OCI-LY7 (cell line): ENCODE measurements around the gene ELOB. TPM values are rescaled to one million over a fixed set of nuclear protein-coding genes. Genes with fewer than 3 reads are reported as not detected.

Source experiments
- BruUV-seq: library from RNA; stranded (reverse); fragments of 400-500 nt; replicated peaks from 2 replicates; lab custom pipeline; 2021; lab: Mats Ljungman, UMichigan
- CTCF ChIA-PET: fragments of 300-600 bp; sonication (Branson Sonifier 250); formaldehyde crosslinking; loops from one replicate; lab custom pipeline; 2022; ENCODE audit warnings: antibody characterized with exemption; ENCODE audit not compliant: unreplicated experiment; lab: Charles Lee
- POLR2A ChIA-PET: fragments of 300-600 bp; sonication (Branson Sonifier 250); formaldehyde crosslinking; loops from one replicate; lab custom pipeline; 2022; ENCODE audit warnings: antibody characterized with exemption; lab: Charles Lee
- DNase-seq: peaks from one replicate; pipeline ENCODE4 v3.0.0-alpha.2; 2015; ENCODE audit warnings: low spot score
- H2AFZ ChIP-seq: fragments of 200-600 bp; sonication (generic), shearing (Covaris generic); 2 replicates; pipeline ENCODE4 v1.6.1; 2014; ENCODE audit warnings: mild to moderate bottlenecking, antibody characterized with exemption, low read length, moderate library complexity
- H3K27ac ChIP-seq: fragments of 200-600 bp; sonication (generic); 2 replicates; pipeline ENCODE4 v1.5.1; 2014; ENCODE audit warnings: mixed run types, low read depth, mild to moderate bottlenecking, moderate library complexity, low read length, inconsistent platforms; ENCODE audit not compliant: poor library complexity, severe bottlenecking
- H3K36me3 ChIP-seq: fragments of 200-600 bp; sonication (generic); 2 replicates; pipeline ENCODE4 v1.6.1; 2014; ENCODE audit warnings: mild to moderate bottlenecking, antibody characterized with exemption, low read length, moderate library complexity, mixed read lengths; ENCODE audit not compliant: insufficient read depth
- H3K4me1 ChIP-seq: fragments of 200-600 bp; sonication (generic); 2 replicates; pipeline ENCODE4 v1.5.1; 2014; ENCODE audit warnings: mild to moderate bottlenecking, low read length; ENCODE audit not compliant: insufficient read depth, poor library complexity, severe bottlenecking
- H3K4me2 ChIP-seq: fragments of 200-600 bp; sonication (generic); 2 replicates; pipeline ENCODE4 v1.6.1; 2014; ENCODE audit warnings: mild to moderate bottlenecking, low read length
- H3K4me3 ChIP-seq: fragments of 200-600 bp; sonication (generic); 2 replicates; pipeline ENCODE4 v1.5.1; 2014; ENCODE audit warnings: mild to moderate bottlenecking, low read depth, low read length; ENCODE audit not compliant: poor library complexity, severe bottlenecking
- H3K79me2 ChIP-seq: fragments of 200-600 bp; sonication (generic); 2 replicates; pipeline ENCODE4 v1.6.1; 2016; ENCODE audit warnings: low read depth, mild to moderate bottlenecking, low read length, moderate library complexity, mixed read lengths; ENCODE audit not compliant: insufficient read depth
- H3K9me2 ChIP-seq: fragments of 200-600 bp; sonication (generic); 2 replicates; pipeline ENCODE4 v1.6.1; 2016; ENCODE audit warnings: mild to moderate bottlenecking, low read length, mixed read lengths; ENCODE audit not compliant: insufficient read depth
- H3K9me3 ChIP-seq: fragments of 200-600 bp; sonication (generic); 2 replicates; pipeline ENCODE4 v1.6.1; 2014; ENCODE audit warnings: mild to moderate bottlenecking, mixed run types, low read length, mixed read lengths
- H4K20me1 ChIP-seq: fragments of 200-600 bp; sonication (generic); 2 replicates; pipeline ENCODE4 v1.6.1; 2014; ENCODE audit warnings: mild to moderate bottlenecking, antibody characterized with exemption, low read length, moderate library complexity, mixed read lengths; ENCODE audit not compliant: insufficient read depth
- CTCF ChIP-seq: fragments of 200-600 bp; sonication (generic); conservative IDR thresholded peaks from 2 replicates; pipeline ENCODE4 v1.5.1; 2014; ENCODE audit warnings: mild to moderate bottlenecking, antibody characterized with exemption, low read length, moderate library complexity, mixed read lengths
- EZH2phosphoT487 ChIP-seq: fragments of 200-600 bp; sonication (generic); IDR thresholded peaks from 2 replicates; pipeline ENCODE4 v1.6.1; 2018; ENCODE audit warnings: low read depth, borderline replicate concordance, mild to moderate bottlenecking, mixed run types, antibody characterized with exemption, low read length, moderate library complexity, mixed read lengths
- intact Hi-C: fragments of 100-400 bp; cut with micrococcal nuclease; formaldehyde crosslinking; loops from one replicate; pipeline ENCODE4 v1.10.0; 2022; ENCODE audit not compliant: unreplicated experiment
- total RNA-seq, 2 experiments: library from RNA; depleted of rRNA in 1 of 2; stranded (reverse); fragments of >200 nt in 1 of 2; shearing (Covaris generic) in 1 of 2; gene quantifications; 2 replicates each; pipeline ENCODE4 v1.2.3, GENCODE V29; 2014 to 2022

The ELOB gene
- total RNA-seq, 2 experiments from 2014 or later, result 209 to 285 TPM

GRCh38 chr16:2761886-2762583, 15.0 kb downstream of the ELOB start:
- Histone ChIP-seq H2AFZ (no peak overlapping the region), H4K20me1 (peaks cover 10% of the 10 kb centered on the region), H3K4me2 (no peak overlapping the region), H3K9me2 (no peaks in the 10 kb centered on the region), H3K27ac (no peak overlapping the region), H3K4me1 (no peaks in the 10 kb centered on the region), H3K79me2 (peaks cover 81% of the 10 kb centered on the region), H3K9me3 (no peaks in the 10 kb centered on the region), H3K36me3 (peaks cover 100% of the 10 kb centered on the region), H3K4me3 (no peak overlapping the region)
- DNase-seq, result no peak
- TF ChIP-seq CTCF, result no peak
- no peak for TF ChIP-seq EZH2phosphoT487
- ChIA-PET CTCF (no interaction called here), POLR2A (no interaction called here)
- intact Hi-C loops, result no loop called here
- no TSS peak for BruUV-seq

GRCh38 chr16:2761472-2761871, 15.6 kb downstream of the ELOB start:
- no peaks in the 10 kb centered on the region for H3K9me2 ChIP-seq
- H2AFZ ChIP-seq, result no peak overlapping the region
- no peak overlapping the region for H3K27ac ChIP-seq
- H3K4me2 ChIP-seq, result no peak overlapping the region
- peaks cover 10% of the 10 kb centered on the region for H4K20me1 ChIP-seq
- intact Hi-C loops, result no loop called here
- H3K79me2 ChIP-seq, result peaks cover 86% of the 10 kb centered on the region
- no peak for DNase-seq
- no peaks in the 10 kb centered on the region for H3K4me1 ChIP-seq
- ChIA-PET CTCF (no interaction called here), POLR2A (no interaction called here)
- peaks cover 100% of the 10 kb centered on the region for H3K36me3 ChIP-seq
- no peak overlapping the region for H3K4me3 ChIP-seq
- TF ChIP-seq CTCF, result no peak
- BruUV-seq, result no TSS peak
- H3K9me3 ChIP-seq, result no peaks in the 10 kb centered on the region

DNA sequence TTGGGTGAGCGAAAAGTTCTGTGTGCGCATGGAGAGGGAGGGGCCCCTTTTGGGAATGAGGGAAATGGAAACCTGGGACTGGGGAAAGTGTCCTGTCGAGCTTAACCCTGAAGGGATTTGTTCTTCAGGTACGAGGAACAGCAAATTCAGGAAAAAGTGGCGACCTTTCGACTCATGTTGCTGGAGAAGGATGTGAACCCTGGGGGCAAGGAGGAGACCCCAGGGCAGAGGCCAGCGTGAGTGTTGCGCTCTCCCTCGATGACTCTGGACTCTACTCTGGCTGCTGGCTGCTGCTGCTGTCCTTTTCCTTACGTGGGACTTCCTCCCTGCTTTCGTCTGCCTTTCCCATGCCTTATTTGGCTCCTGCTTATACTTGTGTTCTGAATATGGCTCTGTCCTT, 19.7 kb downstream of the ELOB start:
- ChIA-PET POLR2A (no interaction called here), CTCF (no interaction called here)
- Histone ChIP-seq H3K4me2 (no peak overlapping the region), H3K4me3 (no peak overlapping the region), H3K36me3 (peaks cover 94% of the 10 kb centered on the region), H3K9me3 (no peaks in the 10 kb centered on the region), H2AFZ (no peak overlapping the region), H3K9me2 (no peaks in the 10 kb centered on the region), H3K27ac (no peak overlapping the region), H3K4me1 (peaks cover 20% of the 10 kb centered on the region), H3K79me2 (peaks cover 93% of the 10 kb centered on the region), H4K20me1 (peaks cover 40% of the 10 kb centered on the region)
- TF ChIP-seq CTCF (no peak), EZH2phosphoT487 (no peak)
- DNase-seq, result no peak
- BruUV-seq, result no TSS peak
- intact Hi-C loops, result loop anchor here (10.0 kb wide), 1 partner anchor 223 kb away; the partner anchor contains the start of genes CEMP1 and PDPK1
